Bronchial epithelial cell (primary cell): Measurements from ENCODE around the gene DACT3. TPM values are rescaled to one million over a fixed set of nuclear protein-coding genes. Genes with fewer than 3 reads are reported as not detected.

ENCODE experiments used
- DNase-seq: peaks from one replicate; pipeline ENCODE4 v3.0.0-alpha.2; 2010; ENCODE audit warnings: low read depth
- FAIRE-seq: peaks from 2 replicates; lab custom pipeline; 2011; peaks lifted over from hg19 to GRCh38; lab: Jason Lieb, UNC
- H3K27me3 ChIP-seq: 2 replicates; pipeline ENCODE4 v1.5.1; 2011; ENCODE audit warnings: low read length; ENCODE audit not compliant: control insufficient read depth, insufficient read depth
- H3K36me3 ChIP-seq: 2 replicates; pipeline ENCODE4 v1.5.1; 2011; ENCODE audit warnings: low read length; ENCODE audit not compliant: control insufficient read depth, insufficient read depth
- H3K4me3 ChIP-seq: 2 replicates; pipeline ENCODE4 v1.5.1; 2011; ENCODE audit warnings: mild to moderate bottlenecking, low read depth, low read length, control low read depth
- CTCF ChIP-seq: IDR thresholded peaks from 2 replicates; pipeline ENCODE4 v1.5.1; 2011; ENCODE audit warnings: mild to moderate bottlenecking, moderate library complexity, low read length, control low read depth, inconsistent platforms; ENCODE audit not compliant: insufficient read depth, severe bottlenecking
- total RNA-seq: library from RNA; depleted of rRNA; stranded (reverse); fragments of >200 nt; gene quantifications from 2 replicates; pipeline ENCODE4 v1.2.1, GENCODE V29; 2014

Gene DACT3
- total RNA-seq, 1 donor from 2014 or later = under 0.01 TPM

- Histone ChIP-seq H3K4me3 (no peak overlapping the region), H3K27me3 (peaks cover 17% of the 10 kb centered on the region), H3K36me3 (no peaks in the 10 kb centered on the region)
- no peak for TF ChIP-seq CTCF
- DNase-seq (no peak), FAIRE-seq (no peak)
These were observed 16.3 kb downstream of the DACT3 start for GRCh38 chr19:46644720-46645119.

- no peak for TF ChIP-seq CTCF
- peaks cover 14% of the 10 kb centered on the region for H3K27me3 ChIP-seq
- FAIRE-seq = no peak
- H3K36me3 ChIP-seq = no peaks in the 10 kb centered on the region
- H3K4me3 ChIP-seq = no peak overlapping the region
- DNase-seq = no peak
These were observed 20.3 kb downstream of the DACT3 start for GRCh38 chr19:46640656-46641055.

- H3K36me3 ChIP-seq = no peaks in the 10 kb centered on the region
- TF ChIP-seq CTCF = no peak
- FAIRE-seq = no peak
- peaks cover 16% of the 10 kb centered on the region for H3K27me3 ChIP-seq
- DNase-seq = no peak
- H3K4me3 ChIP-seq = peak overlapping the region; percentile 27
These were observed 21.4 kb downstream of the DACT3 start for GRCh38 chr19:46639358-46640182.

- TF ChIP-seq CTCF = no peak
- FAIRE-seq = no peak
- Histone ChIP-seq H3K4me3 (no peak overlapping the region), H3K27me3 (peaks cover 16% of the 10 kb centered on the region), H3K36me3 (no peaks in the 10 kb centered on the region)
- DNase-seq = no peak
These were observed 23.8 kb downstream of the DACT3 start for GRCh38 chr19:46637224-46637623.

- Histone ChIP-seq H3K4me3 (no peak within 1 kb of the TSS), H3K36me3 (no peaks in the 10 kb centered on the region), H3K27me3 (peaks cover 16% of the 10 kb centered on the region)
- TF ChIP-seq CTCF = no peak
- no peak for DNase-seq
- no peak for FAIRE-seq
These were observed 24.8 kb downstream of the DACT3 start, which contains the start of gene GNG8 for GRCh38 chr19:46635920-46636761. GNG8 (minus strand) TSS chr19:46636202; CDS start chr19:46634682, 1,520 bp downstream.
